Naive B cell (primary cell): ENCODE data around the gene KIF1B. TPM values are rescaled to one million over a fixed set of nuclear protein-coding genes. Genes with fewer than 3 reads are reported as not detected.
A peak's percentile ranks its signal among the peaks of the same experiment; 100 is the strongest.

Experiments used
- ATAC-seq, 2 donors: fragments of 150-1000 bp; cut with Tn5 transposase; 2 replicates each; pipeline ENCODE4 v1.10.0; 2021; ENCODE audit warnings: low read depth in 2 of 2, mild to moderate bottlenecking in 2 of 2, moderate library complexity in 2 of 2
- DNase-seq: peaks from one replicate; pipeline ENCODE4 v3.0.0; 2022
- H3K27ac Mint-ChIP-seq, 6 donors: one replicate each; pipeline ENCODE4 v1.8.0; 2020 to 2022; ENCODE audit warnings: mild to moderate bottlenecking in 6 of 6, mixed read lengths in 6 of 6, moderate library complexity in 5 of 6, inconsistent platforms in 2 of 6
- H3K27me3 Mint-ChIP-seq, 3 donors: one replicate each; pipeline ENCODE4 v1.8.0; 2021 to 2022; ENCODE audit warnings: mixed read lengths in 3 of 3, mild to moderate bottlenecking in 1 of 3
- H3K36me3 Mint-ChIP-seq, 2 donors: one replicate each; pipeline ENCODE4 v1.8.0; 2020 to 2022; ENCODE audit warnings: mixed read lengths in 2 of 2, inconsistent platforms in 1 of 2, mild to moderate bottlenecking in 1 of 2
- H3K4me1 Mint-ChIP-seq, 3 donors: one replicate each; pipeline ENCODE4 v1.8.0; 2020 to 2022; ENCODE audit warnings: mixed read lengths in 3 of 3, inconsistent platforms in 1 of 3, mild to moderate bottlenecking in 1 of 3, moderate library complexity in 1 of 3
- H3K4me3 Mint-ChIP-seq, 8 donors: one replicate each; pipeline ENCODE4 v1.8.0; 2020 to 2022; ENCODE audit warnings: mild to moderate bottlenecking in 8 of 8, mixed read lengths in 8 of 8, moderate library complexity in 8 of 8, inconsistent platforms in 2 of 8
- H3K9me3 Mint-ChIP-seq, 7 donors: one replicate each; pipeline ENCODE4 v1.8.0; 2020 to 2022; ENCODE audit warnings: mixed read lengths in 7 of 7, mild to moderate bottlenecking in 5 of 7, inconsistent platforms in 2 of 7, moderate library complexity in 1 of 7
- polyA plus RNA-seq, 6 donors: library from polyadenylated mRNA; unstranded; fragments of 300-500 nt; fragmentation: Illumina TruSeq; gene quantifications; one replicate each; pipeline ENCODE4 v1.2.3, GENCODE V29; 2021; ENCODE audit warnings: low read depth in 6 of 6

Gene KIF1B
- polyA plus RNA-seq, 6 donors from 2014 or later, result 0.84 to 2.0 (median 1.4) TPM

DNA sequence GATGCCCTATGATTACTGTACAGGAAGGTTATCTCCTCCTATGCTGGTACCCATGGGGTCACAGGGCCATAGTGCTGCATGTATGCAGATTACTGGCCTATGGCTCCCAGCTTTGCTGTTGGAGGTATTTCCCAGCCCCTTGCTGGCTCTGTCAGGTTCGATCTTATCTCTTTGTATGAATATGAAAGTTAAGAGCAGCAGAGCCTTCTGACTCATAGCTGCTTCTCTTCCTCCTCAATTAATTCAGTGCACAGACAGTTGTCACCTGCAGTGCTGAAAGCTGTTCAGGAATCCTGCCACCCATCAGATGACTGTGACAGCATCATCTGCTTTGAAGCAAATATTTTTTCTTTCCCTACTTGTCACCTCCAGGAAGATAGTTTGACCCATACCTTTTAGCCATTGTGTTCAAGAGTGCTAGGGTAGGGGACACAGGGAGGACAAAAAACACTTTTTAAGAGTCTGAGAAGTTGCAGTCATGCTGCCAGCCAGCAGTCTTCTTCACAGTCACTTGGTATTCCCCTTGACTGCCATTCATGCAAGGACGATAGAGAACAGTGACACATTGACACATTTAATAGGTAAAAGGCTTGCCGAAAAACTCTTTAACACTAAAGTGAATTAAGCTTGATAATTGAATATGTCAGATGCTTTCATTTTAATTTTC is 73.1 kb downstream of the KIF1B start:
- ATAC-seq (no peak), DNase-seq (no peak)
- H3K27me3 Mint-ChIP-seq, result no peaks in the 10 kb centered on the region
- no peak overlapping the region for H3K4me3 Mint-ChIP-seq
- H3K36me3 Mint-ChIP-seq, result peaks cover 0 to 12% of the 10 kb centered on the region in 2 donors
- H3K27ac Mint-ChIP-seq, result no peak overlapping the region
- no peaks in the 10 kb centered on the region for H3K9me3 Mint-ChIP-seq
- H3K4me1 Mint-ChIP-seq, result no peaks in the 10 kb centered on the region

DNA sequence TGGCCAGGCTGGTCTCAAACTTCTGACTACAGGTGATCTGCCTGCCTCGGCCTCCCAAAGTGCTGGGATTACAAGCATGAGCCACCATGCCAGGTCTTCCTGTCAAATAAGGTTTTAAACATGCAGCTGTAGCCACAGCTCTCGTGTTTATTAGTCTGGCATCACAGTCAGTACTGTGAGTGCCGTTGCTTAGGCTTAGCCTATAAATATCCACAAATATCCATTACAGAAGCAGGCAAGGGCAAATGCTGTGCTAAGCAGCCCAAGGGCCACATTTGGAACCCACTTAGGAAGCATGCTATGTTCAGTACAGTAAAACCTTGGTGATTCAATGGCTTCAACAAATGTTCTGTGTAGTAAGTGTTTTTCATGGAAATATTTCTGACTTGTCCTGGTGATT is 75.9 kb downstream of the KIF1B start:
- ATAC-seq, result no peak
- Mint-ChIP-seq H3K36me3 (peaks cover 0 to 13% of the 10 kb centered on the region in 2 donors), H3K4me1 (no peaks in the 10 kb centered on the region), H3K9me3 (no peaks in the 10 kb centered on the region), H3K27ac (no peak overlapping the region), H3K27me3 (no peaks in the 10 kb centered on the region), H3K4me3 (no peak overlapping the region)
- no peak for DNase-seq

DNA sequence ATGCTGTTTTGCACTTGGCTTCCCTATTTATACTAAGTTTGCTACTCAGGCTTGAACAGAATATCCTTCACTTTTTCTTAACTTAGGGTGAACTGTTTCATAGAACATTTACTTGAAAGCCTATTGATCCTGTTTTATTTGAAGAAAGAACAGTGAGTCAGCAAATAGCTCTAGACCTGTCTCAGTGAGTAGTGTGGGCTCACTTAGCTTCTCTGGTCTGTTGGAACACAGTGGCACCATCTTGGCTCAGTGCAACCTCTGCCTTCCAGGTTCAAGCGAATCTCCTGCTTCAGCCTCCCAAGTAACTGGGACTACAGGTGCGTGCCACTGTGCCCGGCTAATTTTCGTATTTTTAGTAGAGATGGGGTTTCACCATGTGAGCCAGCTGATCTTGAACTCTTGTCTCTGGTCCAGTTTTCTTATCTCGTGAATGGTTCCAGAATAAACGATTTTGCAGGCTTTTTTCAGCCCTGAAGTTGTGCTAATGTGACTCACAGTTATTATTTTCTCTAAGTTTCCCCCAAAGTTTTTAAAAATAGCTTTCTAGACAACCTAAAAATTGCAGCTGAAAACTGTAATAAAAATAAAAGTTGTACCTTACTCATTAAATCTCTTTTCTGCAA is 76.8 kb downstream of the KIF1B start:
- H3K27me3 Mint-ChIP-seq, result no peaks in the 10 kb centered on the region
- H3K4me1 Mint-ChIP-seq, result no peaks in the 10 kb centered on the region
- no peak overlapping the region for H3K27ac Mint-ChIP-seq
- ATAC-seq, result no peak
- DNase-seq, result no peak
- peaks cover 0 to 16% of the 10 kb centered on the region in 2 donors for H3K36me3 Mint-ChIP-seq
- H3K4me3 Mint-ChIP-seq, result no peak overlapping the region
- no peaks in the 10 kb centered on the region for H3K9me3 Mint-ChIP-seq

DNA sequence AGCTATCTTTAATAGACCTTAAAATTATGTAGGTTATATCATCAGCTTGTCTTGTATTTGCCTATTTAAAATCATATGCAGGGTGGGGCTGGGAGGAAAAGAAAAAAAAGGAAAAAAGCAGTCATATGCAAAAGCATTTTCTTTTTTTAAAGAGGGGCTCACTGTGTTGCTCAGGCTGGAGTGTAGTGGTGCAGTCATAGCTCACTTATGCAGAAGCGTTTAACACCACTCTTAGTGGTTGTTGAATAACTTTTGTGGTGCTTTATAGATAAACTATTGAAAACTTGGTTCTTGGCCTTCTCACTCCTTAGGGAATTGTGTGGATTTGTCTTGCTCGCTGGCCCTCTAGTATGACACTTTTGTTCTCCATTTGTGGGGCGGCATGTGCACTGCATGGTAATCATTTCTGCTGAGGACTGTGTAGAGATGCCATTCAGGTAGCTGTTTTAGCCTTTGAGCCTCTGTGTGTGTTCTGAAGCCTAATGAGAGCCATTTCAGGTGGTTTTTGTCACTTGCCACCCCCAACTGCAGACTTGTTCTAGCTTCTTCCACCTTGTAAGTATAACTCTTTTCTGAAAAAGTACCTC is 77.8 kb downstream of the KIF1B start:
- Mint-ChIP-seq H3K4me3 (no peak overlapping the region), H3K9me3 (no peaks in the 10 kb centered on the region), H3K27me3 (no peaks in the 10 kb centered on the region), H3K27ac (no peak overlapping the region), H3K4me1 (no peaks in the 10 kb centered on the region), H3K36me3 (peaks cover 0 to 18% of the 10 kb centered on the region in 2 donors)
- ATAC-seq (no peak), DNase-seq (no peak)

DNA sequence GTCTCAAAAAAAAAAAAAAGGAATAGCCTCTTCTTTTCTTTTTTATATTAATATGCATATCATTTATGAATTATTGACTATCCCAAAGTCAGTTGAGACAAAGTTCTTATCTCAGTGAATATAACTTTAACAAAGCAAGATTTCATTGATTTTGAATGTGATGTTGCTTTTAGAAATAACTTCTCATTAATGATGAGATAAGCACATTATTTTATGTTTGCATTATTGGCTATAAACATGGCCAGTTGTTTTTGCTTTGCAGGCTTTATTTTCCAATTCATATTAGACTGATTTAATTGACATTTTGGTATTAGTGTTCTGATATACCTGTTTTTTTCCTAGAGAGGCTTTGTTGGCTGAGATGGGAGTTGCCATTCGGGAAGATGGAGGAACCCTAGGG is 81.3 kb downstream of the KIF1B start:
- DNase-seq (no peak), ATAC-seq (no peak)
- no peaks in the 10 kb centered on the region for H3K27me3 Mint-ChIP-seq
- H3K4me1 Mint-ChIP-seq, result no peaks in the 10 kb centered on the region
- H3K27ac Mint-ChIP-seq, result no peak overlapping the region
- H3K36me3 Mint-ChIP-seq, result peaks cover 0 to 14% of the 10 kb centered on the region in 2 donors
- no peaks in the 10 kb centered on the region for H3K9me3 Mint-ChIP-seq
- no peak overlapping the region for H3K4me3 Mint-ChIP-seq

DNA sequence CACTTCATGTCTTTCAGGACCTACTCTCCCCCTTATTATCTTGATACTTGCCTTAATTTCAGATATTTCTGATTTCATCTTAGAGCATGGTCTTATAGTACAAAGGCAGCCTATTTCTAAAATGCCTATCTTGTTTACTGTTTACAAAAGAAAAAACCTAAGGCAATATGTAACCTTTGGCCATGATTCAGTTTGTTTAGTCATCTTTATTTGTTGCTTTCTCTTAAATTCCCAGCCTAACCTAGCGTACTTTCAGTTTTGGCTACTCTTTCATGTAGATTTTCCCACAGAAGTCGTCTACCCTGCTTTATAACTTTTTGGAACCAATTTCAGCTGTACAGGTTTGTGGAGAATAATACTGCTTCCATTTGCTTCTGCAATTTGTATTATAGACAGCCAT is 81.8 kb downstream of the KIF1B start:
- peaks cover 0 to 14% of the 10 kb centered on the region in 2 donors for H3K36me3 Mint-ChIP-seq
- ATAC-seq (no peak), DNase-seq (no peak)
- no peak overlapping the region for H3K27ac Mint-ChIP-seq
- H3K4me1 Mint-ChIP-seq, result no peaks in the 10 kb centered on the region
- no peak overlapping the region for H3K4me3 Mint-ChIP-seq
- H3K27me3 Mint-ChIP-seq, result no peaks in the 10 kb centered on the region
- H3K9me3 Mint-ChIP-seq, result no peaks in the 10 kb centered on the region

DNA sequence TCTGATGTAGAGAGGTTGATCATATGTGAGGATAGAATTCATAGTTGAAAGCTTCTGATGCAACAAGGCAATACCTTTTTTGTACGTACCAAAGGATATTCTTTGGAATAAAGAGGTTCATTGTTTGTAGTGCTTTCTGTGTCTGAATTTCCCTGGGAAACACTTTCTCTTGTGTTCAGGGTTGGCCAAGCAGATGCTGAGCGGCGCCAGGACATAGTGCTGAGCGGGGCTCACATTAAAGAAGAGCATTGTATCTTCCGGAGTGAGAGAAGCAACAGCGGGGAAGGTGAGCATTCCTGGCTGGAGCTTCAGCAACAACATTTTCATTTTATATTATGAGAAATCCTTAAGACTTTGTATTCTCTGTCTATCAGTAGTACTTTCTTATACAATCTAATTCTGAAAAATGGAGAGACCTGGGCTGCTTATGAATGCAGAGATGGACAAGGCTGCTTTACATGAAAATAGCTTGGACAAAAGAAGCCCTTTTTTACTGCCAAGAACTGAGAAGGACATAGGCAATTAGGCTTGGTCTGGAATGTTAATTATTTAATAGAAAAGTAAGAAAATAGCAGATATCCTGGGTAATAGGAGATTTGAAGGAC is 85.2 kb downstream of the KIF1B start:
- no peak overlapping the region for H3K27ac Mint-ChIP-seq
- ATAC-seq (no peak), DNase-seq (no peak)
- no peaks in the 10 kb centered on the region for H3K9me3 Mint-ChIP-seq
- H3K27me3 Mint-ChIP-seq, result no peaks in the 10 kb centered on the region
- H3K4me1 Mint-ChIP-seq, result no peaks in the 10 kb centered on the region
- peaks cover 0 to 14% of the 10 kb centered on the region in 2 donors for H3K36me3 Mint-ChIP-seq
- no peak overlapping the region for H3K4me3 Mint-ChIP-seq

DNA sequence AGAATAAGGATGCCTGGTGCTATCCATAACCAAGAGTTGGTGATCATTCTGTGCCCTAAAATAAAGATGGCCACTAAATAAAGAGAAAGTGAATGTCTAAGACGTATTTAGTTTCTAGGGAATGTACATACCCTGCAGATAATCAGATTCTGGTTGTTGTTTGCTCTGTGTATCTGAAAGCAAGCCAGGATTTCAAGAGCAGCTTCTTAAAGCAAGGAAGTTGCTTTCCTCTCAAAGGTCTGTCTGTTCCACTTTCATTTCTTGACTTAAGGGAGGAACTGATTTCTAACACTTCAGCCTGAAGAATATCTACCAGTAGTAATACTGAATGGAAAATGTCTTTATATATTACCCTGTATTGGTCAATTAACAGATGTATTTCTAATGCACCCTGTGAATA is 88.8 kb downstream of the KIF1B start:
- Mint-ChIP-seq H3K9me3 (no peaks in the 10 kb centered on the region), H3K27me3 (no peaks in the 10 kb centered on the region), H3K36me3 (peaks cover 10 to 17% of the 10 kb centered on the region in 2 donors), H3K27ac (peak overlapping the region in 1 of 6 donors; percentile 60), H3K4me3 (no peak overlapping the region), H3K4me1 (no peaks in the 10 kb centered on the region)
- DNase-seq (no peak), ATAC-seq (no peak)

DNA sequence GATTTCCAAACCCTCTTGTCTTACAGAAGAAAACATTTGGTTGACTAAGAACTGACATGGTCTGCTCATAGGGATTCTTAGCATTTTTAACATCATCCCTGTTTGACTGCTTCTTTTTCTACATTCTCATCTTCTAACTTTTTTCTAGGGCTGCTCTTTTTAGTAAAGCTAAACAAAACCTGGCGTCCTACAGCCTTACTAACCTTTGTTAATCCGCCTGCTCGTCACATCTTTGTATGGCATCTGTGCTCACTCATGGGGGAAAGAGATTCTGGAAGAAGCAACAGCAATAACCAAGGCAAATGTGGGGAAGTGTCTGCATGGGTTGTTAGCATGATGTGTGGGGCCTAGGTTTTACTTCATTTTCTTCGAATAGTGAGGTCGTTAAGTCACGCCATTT is 92.0 kb downstream of the KIF1B start:
- Mint-ChIP-seq H3K4me3 (no peak overlapping the region), H3K36me3 (peaks cover 10 to 33% of the 10 kb centered on the region in 2 donors), H3K27me3 (no peaks in the 10 kb centered on the region), H3K4me1 (no peaks in the 10 kb centered on the region), H3K9me3 (no peaks in the 10 kb centered on the region), H3K27ac (no peak overlapping the region)
- ATAC-seq (no peak), DNase-seq (no peak)

DNA sequence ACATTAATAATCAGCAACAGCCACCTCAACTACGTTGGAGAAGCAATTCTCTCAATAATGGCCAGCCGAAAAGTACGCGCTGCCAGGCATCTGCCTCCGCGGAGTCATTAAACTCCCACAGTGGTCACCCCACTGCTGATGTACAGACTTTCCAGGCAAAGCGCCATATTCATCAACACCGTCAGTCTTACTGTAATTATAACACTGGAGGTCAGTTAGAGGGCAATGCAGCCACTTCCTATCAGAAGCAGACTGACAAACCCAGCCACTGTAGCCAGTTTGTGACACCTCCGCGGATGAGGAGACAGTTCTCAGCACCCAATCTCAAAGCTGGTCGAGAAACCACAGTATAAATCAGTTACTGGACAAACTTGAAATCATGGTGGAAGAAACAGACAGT is 93.9 kb downstream of the KIF1B start:
- ATAC-seq (no peak), DNase-seq (no peak)
- peaks cover 10 to 33% of the 10 kb centered on the region in 2 donors for H3K36me3 Mint-ChIP-seq
- H3K27me3 Mint-ChIP-seq, result no peaks in the 10 kb centered on the region
- no peak overlapping the region for H3K4me3 Mint-ChIP-seq
- H3K4me1 Mint-ChIP-seq, result no peaks in the 10 kb centered on the region
- no peaks in the 10 kb centered on the region for H3K9me3 Mint-ChIP-seq
- H3K27ac Mint-ChIP-seq, result no peak overlapping the region

DNA sequence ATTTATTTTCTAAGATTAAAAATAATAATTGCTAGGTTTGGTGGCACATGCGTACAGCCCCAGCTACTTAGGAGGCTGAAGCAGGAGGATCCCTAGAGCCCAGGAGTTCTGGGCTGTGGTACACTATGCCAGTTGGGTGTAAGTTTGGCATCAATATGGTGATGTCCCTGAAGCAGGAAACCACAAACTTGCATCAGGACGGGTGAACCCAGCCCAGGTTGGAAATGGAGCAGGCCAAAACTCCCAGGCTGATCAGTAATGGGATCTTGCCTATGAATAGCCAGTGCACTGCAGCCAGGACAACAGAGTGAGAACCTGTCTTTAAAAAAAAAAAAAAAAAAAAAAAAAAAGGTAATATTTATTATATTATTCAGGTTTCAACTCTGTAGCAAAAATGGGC is 96.1 kb downstream of the KIF1B start:
- no peak for DNase-seq
- Mint-ChIP-seq H3K27me3 (no peaks in the 10 kb centered on the region), H3K4me1 (no peaks in the 10 kb centered on the region), H3K27ac (no peak overlapping the region), H3K4me3 (no peak overlapping the region), H3K36me3 (peaks cover 25 to 34% of the 10 kb centered on the region in 2 donors), H3K9me3 (no peaks in the 10 kb centered on the region)
- ATAC-seq, result no peak

DNA sequence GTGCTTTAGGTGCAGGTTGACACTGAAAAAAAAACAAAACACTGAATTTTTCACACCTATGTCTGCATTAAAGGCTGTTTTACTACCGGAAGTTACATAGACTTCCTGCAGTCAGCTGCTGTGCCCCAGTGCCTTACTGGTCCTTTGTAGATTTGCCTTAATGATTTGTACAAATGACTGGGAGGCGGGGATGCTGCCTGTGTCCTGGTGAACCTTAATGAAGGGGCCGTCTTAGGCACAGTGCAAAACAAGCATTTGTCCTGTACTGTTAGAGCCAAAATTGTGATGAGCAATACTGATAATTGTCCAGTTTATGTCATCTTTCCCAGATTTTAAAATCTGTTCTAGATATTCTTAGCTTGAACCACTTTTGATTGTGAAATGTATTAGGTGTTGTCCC is 97.6 kb downstream of the KIF1B start:
- DNase-seq, result no peak
- Mint-ChIP-seq H3K27ac (no peak overlapping the region), H3K27me3 (no peaks in the 10 kb centered on the region), H3K9me3 (no peaks in the 10 kb centered on the region), H3K4me3 (no peak overlapping the region), H3K4me1 (no peaks in the 10 kb centered on the region), H3K36me3 (peaks cover 37% of the 10 kb centered on the region in 2 donors)
- no peak for ATAC-seq

DNA sequence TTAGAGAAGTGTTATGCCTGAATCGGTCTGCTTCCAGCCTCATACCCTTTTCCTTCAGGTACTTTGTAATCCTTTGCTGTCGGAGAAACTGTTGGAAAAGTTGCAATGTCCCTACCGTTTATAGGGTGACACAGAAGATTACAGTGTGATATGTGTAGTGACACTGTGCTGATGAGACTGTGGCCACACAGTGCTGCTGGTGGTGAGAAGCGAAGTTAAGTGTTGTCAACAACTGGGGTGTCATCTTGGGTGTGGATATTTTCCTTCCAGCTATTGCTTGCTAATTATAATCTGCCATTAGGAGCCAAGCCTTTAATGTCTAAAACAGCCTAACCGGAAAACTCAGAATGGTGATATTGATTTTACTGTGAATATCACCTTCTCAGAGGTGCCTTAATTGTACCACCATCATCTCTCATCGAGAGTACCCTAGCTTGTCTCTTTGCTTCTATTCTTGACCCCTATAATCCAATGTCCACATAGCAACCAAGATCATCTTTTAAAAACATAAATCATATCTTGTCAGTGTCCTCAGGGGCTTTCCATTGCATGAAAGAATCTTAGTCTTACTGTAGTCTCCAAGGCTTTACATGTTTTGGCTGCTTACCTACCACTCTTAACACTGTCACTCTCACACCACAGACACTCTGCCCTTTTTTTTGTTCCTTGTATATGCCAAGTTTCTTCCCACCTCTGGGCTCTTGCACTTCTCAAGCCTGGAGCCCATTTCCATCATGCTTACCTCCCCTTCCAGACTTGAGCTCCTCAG is 99.1 kb downstream of the KIF1B start:
- DNase-seq, result no peak
- Mint-ChIP-seq H3K27ac (no peak overlapping the region), H3K36me3 (peaks cover 27% of the 10 kb centered on the region in 2 donors), H3K4me1 (no peaks in the 10 kb centered on the region), H3K27me3 (no peaks in the 10 kb centered on the region), H3K4me3 (no peak overlapping the region), H3K9me3 (no peaks in the 10 kb centered on the region)
- ATAC-seq, result no peak
